ENCODE data around the gene OR6J1.
"Not testable (repeated sequence)": the region's sequence is repeated elsewhere in the genome, so short reads cannot be mapped to it uniquely, and the experiment has no call there.

The OR6J1 gene

DNA sequence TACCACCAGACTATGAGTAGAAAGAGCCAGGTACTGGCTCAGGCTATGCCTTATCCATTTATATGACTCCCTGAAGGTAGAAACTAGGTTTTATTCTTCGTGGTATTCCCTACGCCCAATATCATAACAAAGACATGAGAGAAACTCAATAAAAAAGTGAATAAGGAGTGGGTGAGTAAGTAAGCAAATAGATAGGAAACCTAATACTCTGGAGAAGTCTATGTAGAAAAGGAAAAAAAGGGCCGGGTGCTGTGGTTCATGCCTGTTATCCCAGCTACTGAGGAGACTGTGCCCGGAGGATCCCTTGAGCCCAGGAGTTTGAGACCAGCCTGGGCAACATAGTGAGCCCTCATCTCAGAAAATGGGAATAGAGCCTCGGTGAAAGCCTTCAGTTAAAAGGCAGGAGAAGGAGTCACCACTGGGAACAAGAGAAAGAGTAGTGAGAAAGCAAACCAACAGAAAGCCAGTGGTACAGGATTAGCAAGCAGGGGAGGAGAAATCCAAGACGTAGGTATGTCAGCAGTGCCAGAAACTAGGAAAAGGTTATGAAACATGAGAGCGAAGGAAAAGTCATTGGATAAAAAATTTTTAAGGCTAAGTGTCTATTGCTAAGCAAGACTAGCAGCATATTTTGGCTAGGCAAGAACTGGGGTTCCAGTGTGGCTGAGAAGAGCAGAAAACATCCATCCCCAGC is 6.0 kb upstream of the OR6J1 start:
- DNase-seq, result no peak

GRCh38 chr14:22648506-22648905 is 4.4 kb upstream of the OR6J1 start:
- no peak for DNase-seq

DNA sequence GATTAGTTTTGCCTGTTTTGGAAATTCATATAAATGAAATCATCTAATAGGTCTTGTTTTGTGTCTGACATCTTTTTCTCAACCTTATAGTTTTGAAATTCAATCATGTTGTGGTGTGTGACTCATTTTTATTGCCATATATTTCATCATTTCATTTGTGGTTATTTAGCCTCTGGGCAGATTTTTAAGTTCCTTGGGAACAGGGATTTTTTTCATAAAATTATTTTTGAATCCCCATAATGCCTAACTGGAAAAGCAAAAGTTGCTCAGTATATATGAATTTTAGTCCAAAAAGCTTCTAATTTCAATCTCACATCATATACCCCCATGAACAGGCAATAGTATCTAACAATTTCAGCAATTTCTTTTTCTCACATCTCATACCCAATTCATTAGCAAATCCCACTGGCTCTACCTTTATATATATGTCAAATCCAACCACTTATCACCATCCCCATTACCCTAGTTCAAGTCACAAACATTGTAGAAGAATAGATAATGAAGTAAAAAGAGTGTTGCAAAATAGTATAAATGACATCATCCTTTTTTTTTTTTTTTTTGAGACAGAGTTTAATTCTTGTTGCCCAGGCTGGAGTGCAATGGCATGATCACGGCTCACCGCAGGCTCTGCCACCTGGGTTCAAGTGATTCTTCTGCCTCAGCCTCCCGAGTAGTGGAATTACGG is 2.6 kb upstream of the OR6J1 start:
- no peak for DNase-seq

DNA sequence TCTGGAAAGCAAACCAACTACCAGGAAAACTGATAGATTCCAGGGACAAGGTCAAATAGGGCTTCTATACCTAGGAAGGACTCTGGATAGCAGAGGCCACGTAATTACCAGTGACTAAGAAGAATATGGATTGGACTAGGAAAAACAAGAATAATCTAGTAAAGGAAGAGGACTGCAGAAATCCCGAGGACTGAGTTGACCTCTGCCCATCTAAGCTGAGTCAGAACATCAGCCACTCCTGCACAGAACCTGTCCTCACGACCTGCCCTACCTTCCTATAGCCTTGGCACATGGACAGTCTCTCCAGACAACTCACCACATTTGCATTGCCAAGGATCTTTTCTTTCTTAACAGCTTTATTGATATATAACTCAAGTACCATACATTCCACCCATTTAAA is 2.3 kb downstream of the OR6J1 start:
- DNase-seq, result no peak

DNA sequence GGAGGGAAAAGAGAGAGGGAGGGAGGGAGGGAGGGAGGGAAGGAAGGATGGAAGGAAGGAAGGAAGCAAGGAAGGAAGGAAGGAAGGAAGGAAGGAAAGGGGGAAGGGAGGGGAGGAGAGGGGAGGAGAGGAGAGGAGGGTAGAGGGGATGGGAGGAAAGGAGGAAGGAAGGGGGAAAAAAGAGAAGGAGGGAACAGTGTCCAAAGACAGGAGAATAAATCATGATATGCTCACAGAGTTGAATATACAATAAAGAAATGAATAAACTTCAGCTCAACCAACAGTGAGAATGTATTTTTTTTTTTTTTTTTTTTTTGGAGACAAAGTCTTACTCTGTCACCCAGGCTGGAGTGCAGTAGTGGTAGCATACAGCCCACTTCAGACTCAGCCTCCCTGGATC is 4.0 kb downstream of the OR6J1 start:
- DNase-seq, result no peak

- not testable (repeated sequence) for DNase-seq
Observed at GRCh38 chr14:22635980-22636379, 8.2 kb downstream of the OR6J1 start.

DNA sequence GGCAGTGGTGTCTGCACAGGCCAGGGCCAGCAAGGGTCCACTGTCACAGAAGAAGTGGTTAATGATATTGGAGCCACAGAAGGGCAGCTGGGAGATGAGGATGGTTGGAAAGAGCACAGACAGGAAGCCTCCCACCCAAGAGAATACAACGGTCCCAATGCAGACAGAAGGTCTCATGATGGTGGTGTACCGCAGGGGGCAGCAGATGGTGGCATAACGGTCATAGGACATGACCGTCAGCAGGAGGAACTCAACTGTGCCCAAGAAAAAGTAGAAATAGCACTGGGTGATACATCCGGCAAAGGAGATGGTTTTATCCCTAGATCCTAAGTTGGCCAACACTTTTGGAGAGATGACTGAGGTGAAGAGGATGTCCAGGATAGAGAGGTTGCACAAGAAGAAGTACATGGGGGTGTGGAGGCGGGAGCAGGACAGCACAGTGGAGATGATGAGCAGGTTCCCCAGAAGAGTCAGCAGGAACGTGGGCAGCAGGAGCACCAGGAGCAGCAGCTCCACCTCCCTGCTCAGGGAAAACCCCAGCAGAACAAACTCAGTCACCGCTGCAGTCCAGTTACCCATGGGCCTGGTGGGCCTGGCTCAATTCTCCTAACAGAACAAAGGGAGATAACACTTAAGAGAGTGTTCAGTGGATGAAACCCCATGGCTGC is 9.8 kb downstream of the OR6J1 start:
- DNase-seq, result no peak

DNA sequence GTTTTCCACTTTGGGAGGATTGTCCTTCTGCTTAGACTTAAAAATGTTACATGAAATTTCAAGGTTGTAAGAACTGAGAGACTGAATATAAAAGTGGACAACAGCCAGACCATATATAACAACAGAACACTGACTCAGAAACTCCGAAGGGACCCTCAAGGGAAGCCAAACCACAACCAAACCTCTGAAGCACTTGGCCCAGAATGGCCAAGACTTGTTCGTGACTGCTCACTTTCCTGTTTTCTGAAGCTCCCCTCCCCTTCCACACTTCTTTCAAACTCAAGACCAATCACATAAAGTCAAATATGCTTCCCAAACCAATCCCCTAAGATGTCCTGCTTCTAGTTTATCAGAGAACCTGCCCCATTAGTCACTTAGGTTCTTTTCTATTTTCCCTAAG is 13.7 kb downstream of the OR6J1 start:
- DNase-seq, result no peak

DNA sequence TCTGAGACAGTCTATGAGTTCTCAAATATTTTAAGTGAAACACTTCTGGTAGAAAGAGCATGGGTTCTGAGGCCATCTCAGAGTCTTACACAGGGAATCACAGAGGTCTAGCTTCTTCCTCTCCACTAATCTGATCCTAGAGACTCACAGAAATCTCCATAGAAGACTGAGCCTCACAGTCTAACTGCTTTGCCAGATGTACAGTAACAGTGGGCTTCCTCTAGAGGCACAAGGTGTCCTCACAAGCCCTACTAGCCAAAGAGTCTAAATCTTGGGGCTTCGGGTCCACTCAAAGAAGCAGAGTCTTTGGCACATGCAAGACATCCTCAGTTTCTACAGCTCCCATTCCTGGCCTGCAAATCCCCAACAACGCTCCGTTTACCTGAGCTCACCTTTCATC is 14.1 kb downstream of the OR6J1 start:
- DNase-seq, result no peak

DNA sequence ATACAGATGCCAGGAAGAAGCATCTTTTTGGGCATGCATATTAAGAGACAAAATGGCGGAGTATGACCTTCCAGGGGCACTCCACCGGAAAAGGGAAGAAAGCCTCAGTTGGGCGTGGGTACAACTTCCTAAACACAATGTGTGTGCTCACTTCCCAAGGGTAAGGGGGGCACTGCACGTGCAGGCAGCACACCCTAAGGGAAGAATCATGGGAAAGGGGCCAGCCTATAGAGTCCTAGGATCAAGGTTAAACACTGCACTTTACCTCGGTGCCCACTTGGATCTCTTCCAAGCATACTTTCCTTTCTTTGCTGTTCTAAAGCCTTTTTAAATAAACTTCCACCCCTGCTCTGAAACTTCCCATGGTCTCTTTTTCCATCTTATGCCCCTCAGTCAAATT is 14.8 kb downstream of the OR6J1 start:
- DNase-seq, result no peak

- DNase-seq, result no peak
Observed at GRCh38 chr14:22627506-22628263, 16.5 kb downstream of the OR6J1 start.

DNA sequence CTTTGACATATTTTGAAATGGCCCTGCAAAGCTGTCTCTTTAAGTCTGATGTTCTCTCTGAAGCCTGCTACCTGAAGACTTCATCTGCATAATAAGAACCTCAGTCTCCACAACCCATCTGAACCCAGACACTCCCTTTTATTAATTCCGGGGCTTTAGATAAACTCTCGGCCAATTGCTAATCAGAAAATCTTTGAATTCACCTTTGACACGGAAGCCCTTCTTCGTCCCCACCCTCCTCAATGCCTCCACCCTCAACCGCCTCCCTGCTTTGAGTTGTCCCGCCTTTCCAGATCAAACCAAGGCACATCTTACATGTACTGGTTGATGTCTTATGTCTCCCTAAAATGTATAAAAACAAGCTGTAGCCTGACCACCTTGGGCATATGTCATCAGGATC is 17.6 kb downstream of the OR6J1 start:
- DNase-seq, result no peak

GRCh38 chr14:22623047-22623446 is 21.1 kb downstream of the OR6J1 start:
- DNase-seq, result no peak

GRCh38 chr14:22622255-22622654 is 21.9 kb downstream of the OR6J1 start:
- no peak for DNase-seq

- not testable (repeated sequence) for DNase-seq
Observed at GRCh38 chr14:22615765-22616164, 28.4 kb downstream of the OR6J1 start.

GRCh38 chr14:22614240-22614799 is 29.8 kb downstream of the OR6J1 start:
- no peak for DNase-seq

GRCh38 chr14:22613736-22614239 is 30.4 kb downstream of the OR6J1 start:
- no peak for DNase-seq

DNA sequence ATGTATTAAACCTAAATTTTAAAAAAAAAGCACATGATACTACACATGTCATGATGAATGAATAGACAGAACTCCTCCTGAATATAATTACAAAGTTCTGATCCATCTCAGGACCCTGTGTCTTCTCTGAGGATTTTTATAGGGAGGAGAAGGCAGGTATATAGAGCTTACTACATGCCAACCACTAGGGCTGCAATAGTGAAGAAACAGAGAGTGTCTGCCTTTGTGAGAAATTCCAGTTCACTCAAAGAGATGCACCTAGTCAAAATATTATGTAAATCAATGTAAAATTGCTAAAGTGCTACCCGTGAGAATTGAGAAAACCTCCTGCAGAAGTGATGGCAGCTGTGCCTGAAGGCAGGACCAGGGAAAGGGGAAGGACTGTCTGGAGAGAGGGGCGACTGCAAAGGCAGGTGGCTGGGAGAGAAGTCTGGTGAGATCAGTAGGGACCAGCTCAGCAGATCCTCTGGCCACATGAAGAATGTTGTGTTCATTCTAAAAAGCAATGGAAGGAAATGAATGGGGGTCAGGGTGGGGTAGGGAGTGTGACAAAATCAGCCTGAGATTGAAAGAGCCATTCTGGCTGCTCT is 31.0 kb downstream of the OR6J1 start:
- no peak for DNase-seq

DNA sequence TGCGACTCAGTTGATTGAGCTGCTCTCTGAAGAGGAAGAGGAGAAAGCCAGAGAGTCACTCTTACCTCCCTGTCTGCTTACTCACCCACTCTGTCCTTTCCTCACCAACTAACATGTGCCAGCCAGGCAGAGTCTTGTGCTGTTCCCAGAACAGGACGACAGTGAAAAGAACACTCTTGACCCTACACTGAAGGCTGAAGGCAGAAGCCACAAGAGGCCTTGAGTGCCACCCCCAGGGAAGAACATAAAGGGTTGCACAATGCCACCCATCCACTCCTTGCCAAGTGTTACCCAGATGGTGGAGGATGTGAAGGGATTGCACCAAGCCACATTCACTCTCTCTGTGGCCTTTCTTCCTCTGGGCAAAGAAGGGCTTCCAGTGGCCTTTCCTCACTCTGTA is 33.2 kb downstream of the OR6J1 start:
- DNase-seq, result no peak

- DNase-seq, result no peak
Observed at GRCh38 chr14:22607291-22607690, 36.9 kb downstream of the OR6J1 start.

- no peak for DNase-seq
Observed at GRCh38 chr14:22606380-22606779, 37.8 kb downstream of the OR6J1 start.

- DNase-seq, result no peak
Observed at GRCh38 chr14:22602862-22603261, 41.3 kb downstream of the OR6J1 start.

DNA sequence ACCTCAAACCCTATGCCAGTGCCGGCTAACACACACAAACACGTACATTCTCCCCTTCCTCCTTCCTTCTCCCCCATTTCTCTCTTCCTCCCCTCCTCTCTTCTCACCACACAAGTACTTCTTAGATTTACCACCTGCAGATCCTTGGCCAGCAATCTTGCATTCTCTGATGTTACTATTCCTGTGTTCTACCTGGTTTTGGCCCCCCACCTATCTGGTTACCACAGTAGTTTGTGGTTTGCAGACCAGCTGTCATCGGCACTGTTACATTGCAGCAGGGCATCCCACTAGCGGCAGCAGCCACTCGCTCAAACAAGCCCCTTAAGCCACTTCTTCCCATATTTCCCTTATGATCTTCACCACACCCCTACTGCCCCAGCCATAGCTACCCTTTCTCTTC is 42.2 kb downstream of the OR6J1 start:
- no peak for DNase-seq
